H1 (cell line): ENCODE results near the gene DYNC2I2. TPM values are rescaled to one million over a fixed set of nuclear protein-coding genes. Genes with fewer than 3 reads are reported as not detected.

Source experiments
- CTCF ChIA-PET: fragments of 300-600 bp; sonication (Branson Sonifier 250); formaldehyde crosslinking; loops from one replicate; lab custom pipeline; 2021; ENCODE audit not compliant: partially characterized antibody; lab: Charles Lee
- POLR2A ChIA-PET: fragments of 300-600 bp; sonication (Branson Sonifier 250); formaldehyde crosslinking; loops from one replicate; lab custom pipeline; 2021; ENCODE audit warnings: inconsistent platforms; ENCODE audit not compliant: partially characterized antibody; lab: Charles Lee
- DNase-seq, 2 experiments: peaks; one replicate each; pipeline versions ENCODE4 v3.0.0 to v3.0.0-alpha.2; 2010 to 2022; ENCODE audit warnings: low spot score in 2 of 2, low read depth in 1 of 2, mixed read lengths in 1 of 2
- FAIRE-seq: peaks from 2 replicates; lab custom pipeline; 2011; peaks lifted over from hg19 to GRCh38; lab: Jason Lieb, UNC
- H2AFZ ChIP-seq: 2 replicates; pipeline ENCODE4 v1.8.1; 2012; ENCODE audit warnings: low read length, inconsistent platforms
- H2AK5ac ChIP-seq: 2 replicates; pipeline ENCODE4 v1.6.1; 2013; ENCODE audit warnings: low read depth, low read length
- H2BK120ac ChIP-seq: replicated peaks from 2 replicates; pipeline ENCODE3; 2013; ENCODE audit warnings: low read depth, low read length, inconsistent platforms
- H2BK12ac ChIP-seq: 2 replicates; pipeline ENCODE4 v1.6.1; 2013; ENCODE audit warnings: low read depth, low read length
- H2BK15ac ChIP-seq: 2 replicates; pipeline ENCODE4 v1.6.1; 2013; ENCODE audit warnings: low read length
- H2BK20ac ChIP-seq: 2 replicates; pipeline ENCODE4 v1.6.1; 2013; ENCODE audit warnings: low read length
- H2BK5ac ChIP-seq: 2 replicates; pipeline ENCODE4 v1.6.1; 2013; ENCODE audit warnings: low read depth, low read length
- H3K14ac ChIP-seq: 2 replicates; pipeline ENCODE4 v1.6.1; 2013; ENCODE audit warnings: inconsistent platforms; ENCODE audit not compliant: insufficient read length
- H3K18ac ChIP-seq: 2 replicates; pipeline ENCODE4 v1.6.1; 2013; ENCODE audit warnings: low read length; ENCODE audit errors: extremely low read depth
- H3K23ac ChIP-seq: 2 replicates; pipeline ENCODE4 v1.6.1; 2013; ENCODE audit warnings: inconsistent platforms; ENCODE audit not compliant: insufficient read length
- H3K23me2 ChIP-seq: 2 replicates; pipeline ENCODE4 v1.6.1; 2013; ENCODE audit warnings: low read depth, low read length
- H3K27ac ChIP-seq: 2 replicates; pipeline ENCODE4 v1.6.1; 2011; ENCODE audit warnings: low read depth, low read length, inconsistent platforms
- H3K27me3 ChIP-seq, 4 experiments: replicated peaks in 1 of 4; 1 replicate in 1 of 4; 2 replicates in 3 of 4; pipeline versions ENCODE4 v1.6.1 to v1.8.1; 2011 to 2013; ENCODE audit warnings: low read length in 3 of 4, mild to moderate bottlenecking in 3 of 4, inconsistent platforms in 2 of 4, mixed read lengths in 2 of 4, moderate library complexity in 1 of 4; ENCODE audit not compliant: control insufficient read depth in 3 of 4, insufficient read depth in 3 of 4; ENCODE audit errors: extremely low read depth in 1 of 4
- H3K36me3 ChIP-seq, 4 experiments: 2 replicates each; pipeline versions ENCODE4 v1.6.1 to v1.8.1; 2011 to 2013; ENCODE audit warnings: mild to moderate bottlenecking in 4 of 4, low read length in 3 of 4, moderate library complexity in 2 of 4, control low read depth in 1 of 4, inconsistent platforms in 1 of 4; ENCODE audit not compliant: insufficient read depth in 4 of 4, control insufficient read depth in 2 of 4
- H3K4ac ChIP-seq: replicated peaks from 2 replicates; pipeline ENCODE3; 2013; ENCODE audit warnings: low read length, low read depth, mixed read lengths, inconsistent platforms; ENCODE audit not compliant: insufficient read length
- H3K4me1 ChIP-seq, 4 experiments: replicated peaks in 1 of 4; 1 replicate in 1 of 4; 2 replicates in 3 of 4; pipeline versions ENCODE4 v1.6.1 to v1.8.1; 2011 to 2013; ENCODE audit warnings: low read length in 3 of 4, inconsistent platforms in 2 of 4, mixed read lengths in 1 of 4; ENCODE audit not compliant: insufficient read depth in 4 of 4, control insufficient read depth in 3 of 4
- H3K4me2 ChIP-seq, 2 experiments: 2 replicates each; pipeline versions ENCODE4 v1.6.1 to v1.8.1; 2011 to 2013; ENCODE audit warnings: low read depth in 2 of 2, low read length in 2 of 2, control low read depth in 1 of 2, inconsistent platforms in 1 of 2, mild to moderate bottlenecking in 1 of 2; ENCODE audit not compliant: insufficient read depth in 1 of 2
- H3K4me3 ChIP-seq, 4 experiments: fragments of 200-600, 300-600 bp in 1 of 4; sonication (generic), shearing (Covaris generic), sonication (Bioruptor Twin) in 1 of 4; 2 replicates each; pipeline versions ENCODE4 v1.5.1 to v1.8.1; 2011 to 2016; ENCODE audit warnings: low read length in 4 of 4, low read depth in 3 of 4, control low read depth in 2 of 4, inconsistent platforms in 2 of 4, mild to moderate bottlenecking in 2 of 4, mixed read lengths in 1 of 4, moderate library complexity in 1 of 4; ENCODE audit not compliant: insufficient read depth in 2 of 4; ENCODE audit errors: extremely low read depth in 1 of 4
- H3K56ac ChIP-seq: replicated peaks from 2 replicates; pipeline ENCODE3; 2013; ENCODE audit warnings: low read depth, mild to moderate bottlenecking, mixed read lengths, low read length, inconsistent platforms; ENCODE audit not compliant: insufficient read length
- H3K79me1 ChIP-seq: 2 replicates; pipeline ENCODE4 v1.6.1; 2013; ENCODE audit warnings: low read depth, low read length, control low read depth
- H3K79me2 ChIP-seq, 2 experiments: 2 replicates each; pipeline versions ENCODE4 v1.6.1 to v1.8.1; 2012 to 2013; ENCODE audit warnings: low read length in 2 of 2, mild to moderate bottlenecking in 2 of 2, inconsistent platforms in 1 of 2; ENCODE audit not compliant: insufficient read depth in 2 of 2, control insufficient read depth in 1 of 2
- H3K9ac ChIP-seq, 4 experiments: replicated peaks in 1 of 4; 1 replicate in 1 of 4; 2 replicates in 3 of 4; pipeline versions ENCODE4 v1.6.1 to v1.8.1; 2011 to 2013; ENCODE audit warnings: low read depth in 3 of 4, low read length in 3 of 4, control low read depth in 2 of 4, mild to moderate bottlenecking in 2 of 4, moderate library complexity in 2 of 4, inconsistent platforms in 1 of 4; ENCODE audit errors: extremely low read depth in 1 of 4
- H3K9me3 ChIP-seq, 2 experiments: 2 replicates each; pipeline versions ENCODE4 v1.6.1 to v1.8.1; 2012 to 2013; ENCODE audit warnings: mild to moderate bottlenecking in 2 of 2, moderate library complexity in 2 of 2, control low read depth in 1 of 2, inconsistent platforms in 1 of 2, low read depth in 1 of 2, low read length in 1 of 2, mixed read lengths in 1 of 2; ENCODE audit not compliant: insufficient read depth in 2 of 2
- H4K20me1 ChIP-seq, 2 experiments: replicated peaks in 1 of 2; 2 replicates each; pipeline versions ENCODE3 to v1.8.1; 2011 to 2013; ENCODE audit warnings: inconsistent platforms in 2 of 2, low read length in 2 of 2, mild to moderate bottlenecking in 1 of 2; ENCODE audit not compliant: insufficient read depth in 2 of 2, control insufficient read depth in 1 of 2
- H4K5ac ChIP-seq: 2 replicates; pipeline ENCODE4 v1.6.1; 2013; ENCODE audit warnings: low read length, low read depth, mixed read lengths, inconsistent platforms; ENCODE audit not compliant: insufficient read length
- H4K8ac ChIP-seq: 2 replicates; pipeline ENCODE4 v1.8.0; 2013; ENCODE audit warnings: mild to moderate bottlenecking, moderate library complexity, low read length, inconsistent platforms; ENCODE audit not compliant: insufficient read depth; ENCODE audit errors: extremely low read depth
- H4K91ac ChIP-seq: replicated peaks from 2 replicates; pipeline ENCODE3; 2013; ENCODE audit warnings: low read length, mixed read lengths, inconsistent platforms; ENCODE audit not compliant: insufficient read length
- BACH1 ChIP-seq: IDR thresholded peaks from 2 replicates; pipeline ENCODE4 v1.6.1; 2012; ENCODE audit warnings: low read length, improper control_type of control experiment
- BRCA1 ChIP-seq: IDR thresholded peaks from 2 replicates; pipeline ENCODE4 v1.6.1; 2012; ENCODE audit warnings: low read depth, low read length, improper control_type of control experiment
- EZH2 ChIP-seq: fragments of 200-600 bp; sonication (generic); IDR thresholded peaks from 2 replicates; pipeline ENCODE4 v1.7.1; 2012; ENCODE audit warnings: low read depth, mild to moderate bottlenecking, moderate library complexity, low read length, inconsistent platforms; ENCODE audit not compliant: severe bottlenecking
- JUND ChIP-seq: IDR thresholded peaks from 2 replicates; pipeline ENCODE4 v1.6.1; 2011; ENCODE audit warnings: mild to moderate bottlenecking, improper control_type of control experiment, low read length
- KDM4A ChIP-seq: IDR thresholded peaks from one replicate; pipeline ENCODE4 v1.7.1; 2012; ENCODE audit warnings: low read depth, mild to moderate bottlenecking, moderate library complexity, low read length, inconsistent platforms; ENCODE audit not compliant: severe bottlenecking
- KDM5A ChIP-seq: fragments of 200-600 bp; IDR thresholded peaks from 2 replicates; pipeline ENCODE4 v1.7.1; 2012; ENCODE audit warnings: mild to moderate bottlenecking, low read length, inconsistent platforms, mixed read lengths
- PHF8 ChIP-seq: fragments of 200-600 bp; sonication (generic); conservative IDR thresholded peaks from 2 replicates; pipeline ENCODE4 v1.7.1; 2012; ENCODE audit warnings: low read depth, mild to moderate bottlenecking, inconsistent platforms, low read length, moderate library complexity
- POLR2A ChIP-seq, 2 experiments: IDR thresholded peaks; 1 replicate in 1 of 2; 2 replicates in 1 of 2; pipeline ENCODE4 v1.6.1; 2011; ENCODE audit warnings: low read depth in 2 of 2, low read length in 2 of 2, mild to moderate bottlenecking in 2 of 2; ENCODE audit errors: control extremely low read depth in 1 of 2
- POLR2AphosphoS5 ChIP-seq: IDR thresholded peaks from 2 replicates; pipeline ENCODE4 v1.6.1; 2011; ENCODE audit warnings: low read depth, low read length
- RXRA ChIP-seq: IDR thresholded peaks from 2 replicates; pipeline ENCODE4 v1.6.1; 2011; ENCODE audit warnings: low read depth, mild to moderate bottlenecking, low read length, moderate library complexity; ENCODE audit not compliant: insufficient read depth
- SAP30 ChIP-seq: fragments of 300-600 bp; sonication (generic); IDR thresholded peaks from 2 replicates; pipeline ENCODE4 v1.7.1; 2012; ENCODE audit warnings: low read length, moderate library complexity, mild to moderate bottlenecking, inconsistent platforms; ENCODE audit not compliant: insufficient read depth, insufficient replicate concordance
- SP1 ChIP-seq: IDR thresholded peaks from 2 replicates; pipeline ENCODE4 v1.6.1; 2011; ENCODE audit warnings: low read depth, low read length
- SP4 ChIP-seq: IDR thresholded peaks from 2 replicates; pipeline ENCODE4 v1.6.1; 2012; ENCODE audit warnings: low read length, inconsistent platforms
- TAF1 ChIP-seq: IDR thresholded peaks from 2 replicates; pipeline ENCODE4 v1.6.1; 2011; ENCODE audit warnings: mild to moderate bottlenecking, low read depth, low read length
- TAF7 ChIP-seq: optimal IDR thresholded peaks from 2 replicates; pipeline ENCODE3; 2011; ENCODE audit warnings: low read depth, mild to moderate bottlenecking, inconsistent platforms, low read length, moderate library complexity, borderline replicate concordance
- TEAD4 ChIP-seq: IDR thresholded peaks from 2 replicates; pipeline ENCODE4 v1.6.1; 2012; ENCODE audit warnings: low read depth, low read length, inconsistent platforms, mixed read lengths
- YY1 ChIP-seq: IDR thresholded peaks from 2 replicates; pipeline ENCODE4 v1.6.1; 2011; ENCODE audit warnings: low read depth, mild to moderate bottlenecking, low read length
- WGBS, 2 experiments: shearing (Covaris generic) in 1 of 2; methylation state at CpG; one replicate each; pipeline versions ENCODE4 v1.1.6 to v1.1.7; 2013 to 2015; ENCODE audit warnings: low lambda C conversion rate in 2 of 2, mixed read lengths in 2 of 2, inconsistent platforms in 1 of 2, low coverage in 1 of 2, missing lambda C conversion rate in 1 of 2; ENCODE audit not compliant: insufficient replicate concordance in 2 of 2, insufficient coverage in 1 of 2, insufficient read length in 1 of 2; ENCODE audit errors: extremely low coverage in 1 of 2, missing lambda C conversion rate in 1 of 2; 5-methylcytosine and 5-hydroxymethylcytosine counted together
- polyA plus RNA-seq, 7 experiments: library from polyadenylated mRNA; depleted of rRNA in 3 of 7; stranded (reverse) in 5 of 7; unstranded in 2 of 7; fragments of >200 nt in 5 of 7; fragments of 200-250 nt in 2 of 7; gene quantifications; 1 replicate in 5 of 7; 2 replicates in 1 of 7; 4 replicates in 1 of 7; pipeline versions ENCODE4 v1.2.1 to v1.2.3, GENCODE V29; 2011 to 2013; ENCODE audit warnings: missing spikeins in 2 of 7, mixed read lengths in 2 of 7
- total RNA-seq: library from RNA; stranded (reverse); fragmentation: NEBNext Ultra II Directional; extraction: Animal tissue kit (Norgen Biotek cat#: 25700); gene quantifications from 2 replicates; pipeline ENCODE4 v1.2.1, GENCODE V29; 2021

Gene DYNC2I2
- total and polyA plus RNA-seq, 2 of the 8 experiments (the other 6 are each of a cell fraction or from before 2014, with no cell fraction given): 58.0 to 78.5 TPM

- Histone ChIP-seq H3K9ac (no peak overlapping the region), H2BK20ac (no peak overlapping the region), H3K56ac (no peak overlapping the region), H3K4me1 (no peaks in the 10 kb centered on the region), H4K8ac (no peak overlapping the region), H3K9me3 (no peaks in the 10 kb centered on the region), H2AK5ac (no peak overlapping the region), H2BK12ac (no peak overlapping the region), H2BK5ac (no peak overlapping the region), H3K79me1 (no peaks in the 10 kb centered on the region), H3K23me2 (no peaks in the 10 kb centered on the region), H3K14ac (no peak overlapping the region), H2AFZ (no peak overlapping the region), H3K4ac (no peak overlapping the region), H3K23ac (no peak overlapping the region), H3K4me2 (no peak overlapping the region), H3K79me2 (no peaks in the 10 kb centered on the region), H4K91ac (no peak overlapping the region), H4K5ac (no peak overlapping the region), H2BK120ac (no peak overlapping the region), H3K4me3 (no peak overlapping the region), H2BK15ac (no peak overlapping the region), H3K27me3 (no peaks in the 10 kb centered on the region), H3K36me3 (peaks cover 38 to 69% (median 57%) of the 10 kb centered on the region in 4 experiments), H3K18ac (no peak overlapping the region), H3K27ac (no peak overlapping the region), H4K20me1 (peaks cover 2 to 5% of the 10 kb centered on the region in 2 experiments)
- WGBS, 2 experiments: 94% methylated on average over 6 of the region's 6 CpGs; no CpG with 5 or more reads in 1 of the 2 experiments
- ChIA-PET CTCF (no interaction called here), POLR2A (interaction anchor here (1.1 kb wide), 1 partner anchor 72 kb away, joined by 3 read pairs; no protein-coding TSS in a partner anchor)
- FAIRE-seq: no peak
- DNase-seq: no peak
- no peak for TF ChIP-seq YY1
- no peak for TF ChIP-seq BRCA1
- no peak for TF ChIP-seq KDM4A
- TF ChIP-seq TAF7: no peak
- TF ChIP-seq SP4: no peak
- TF ChIP-seq TAF1: no peak
- no peak for TF ChIP-seq SP1
- TF ChIP-seq RXRA: no peak
- TF ChIP-seq TEAD4: no peak
- no peak for TF ChIP-seq KDM5A
- TF ChIP-seq POLR2AphosphoS5: no peak
- no peak for TF ChIP-seq SAP30
- no peak for TF ChIP-seq JUND
- no peak for TF ChIP-seq EZH2
- no peak for TF ChIP-seq PHF8
- TF ChIP-seq BACH1: no peak
- no peak for TF ChIP-seq POLR2A (IDR thresholded peaks at IDR 0.05; ENCODE audit: control extremely low read depth in 1 of 2, low read depth in 2 of 2, low read length in 2 of 2)
Measured at GRCh38 chr9:128619127-128619526, 37.5 kb downstream of the DYNC2I2 start.
